Stimulated activated CD4-positive, alpha-beta T cell treated with anti-CD3 and anti-CD28 coated beads, Interleukin-12 subunit alpha, Interleukin-12 subunit beta, amount 100 ng/mL, for 48 hours (primary cell): ENCODE data around the gene CEP162.
"Not testable (repeated sequence)": the region's sequence is repeated elsewhere in the genome, so short reads cannot be mapped to it uniquely, and the experiment has no call there.

Experiments used
- DNase-seq, 3 donors: peaks; one replicate each; pipeline ENCODE4 v3.0.0-alpha.2; 2020; ENCODE audit warnings: low read depth in 2 of 3, low spot score in 1 of 3

The CEP162 gene

DNA sequence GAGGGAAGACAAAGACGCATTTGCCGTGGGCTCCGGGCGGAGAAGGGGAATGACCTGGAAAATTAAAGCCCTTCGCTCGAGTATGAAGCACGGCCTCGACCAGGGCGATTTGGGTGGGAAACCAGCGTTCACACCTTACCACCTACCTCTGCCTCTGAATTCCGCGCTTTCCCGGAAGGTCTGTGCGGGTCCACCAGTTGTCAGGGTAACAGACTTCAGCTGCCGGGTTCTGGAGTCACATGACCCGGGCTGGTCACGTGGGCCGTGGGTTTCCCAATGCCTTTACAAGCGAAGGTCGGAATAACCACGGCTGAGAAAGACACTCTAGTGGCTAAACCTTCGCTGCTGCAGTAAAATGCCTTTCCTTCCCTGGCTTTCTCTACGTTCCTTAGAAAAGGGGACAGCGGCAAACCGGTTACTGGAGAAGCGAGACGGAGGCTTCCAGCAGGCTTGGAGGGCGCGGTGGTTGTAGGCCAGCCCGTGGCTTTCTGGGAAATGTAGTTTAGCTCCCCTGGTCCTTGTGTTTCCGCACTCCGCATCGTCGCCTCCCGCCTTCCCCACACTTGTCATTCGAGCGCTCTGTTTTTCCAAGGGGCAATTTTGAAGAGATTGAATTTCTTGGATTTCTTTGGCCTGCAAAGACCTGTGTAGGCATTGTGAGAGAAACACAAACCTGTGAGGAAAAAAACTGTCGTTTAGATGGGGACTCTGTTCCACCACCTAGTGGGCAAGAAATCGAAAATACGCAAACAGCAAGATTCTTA lies at the start of gene CEP162:
Gene CEP162 (minus strand): TSS at position 210 of the 764 bp plus-strand sequence. CDS start 1,250 bp downstream, outside the sequence.
- DNase-seq: peak; percentile 63 to 83 (median 81)

DNA sequence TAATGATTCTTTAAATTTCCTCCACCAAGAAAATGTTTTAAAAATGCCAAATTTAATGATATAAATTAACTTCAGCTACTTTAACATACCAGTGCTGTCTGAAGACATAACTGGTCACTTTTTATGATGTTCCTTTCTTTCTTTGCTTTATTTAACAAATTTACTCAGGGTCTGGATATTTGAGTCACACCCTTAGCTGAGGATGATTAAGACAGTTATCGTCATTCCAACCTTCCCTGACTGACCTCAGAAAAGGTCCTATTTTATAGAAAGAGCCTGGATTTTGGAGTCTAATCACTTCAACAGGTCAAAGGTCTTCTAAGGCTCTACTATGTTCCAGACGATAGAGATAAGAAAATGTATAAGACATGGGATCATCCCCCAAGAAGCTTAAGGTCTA lies 47.4 kb upstream of the CEP162 start:
- DNase-seq: no peak

DNA sequence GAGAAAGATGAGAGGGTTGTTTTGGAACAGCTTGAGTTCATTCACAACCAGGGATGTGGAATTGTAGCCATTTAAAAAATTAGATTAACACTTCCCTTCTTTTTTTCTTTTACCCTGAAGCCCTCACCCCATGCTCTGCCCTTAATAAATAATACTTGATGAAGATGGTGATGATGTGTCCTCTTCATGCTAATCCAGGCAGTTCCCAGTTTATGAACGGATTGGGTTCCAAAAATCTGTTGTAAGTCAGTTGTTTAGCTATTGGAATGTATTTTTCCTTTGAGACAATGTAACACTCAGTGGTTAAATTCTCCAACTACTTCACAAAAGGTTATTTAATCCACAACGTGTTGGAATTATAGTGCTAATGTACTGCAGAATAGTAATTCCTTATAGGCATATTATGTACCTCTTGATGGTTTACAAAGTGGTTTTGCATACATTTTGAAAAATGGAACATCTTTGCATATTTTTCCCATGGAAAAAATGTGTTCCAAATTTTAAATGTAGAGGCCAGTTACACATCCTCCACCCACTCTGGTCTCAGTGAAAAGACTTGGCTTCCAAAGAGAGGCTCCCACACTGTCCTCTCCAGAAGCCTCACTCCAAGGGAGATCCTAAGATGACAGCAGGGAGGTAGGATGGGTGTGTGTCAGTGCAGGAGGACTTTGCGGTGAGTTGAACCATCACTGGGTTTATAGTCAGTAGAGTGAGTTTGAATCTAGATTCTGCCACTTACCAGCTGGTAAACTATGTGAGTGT lies 45.8 kb upstream of the CEP162 start:
- no peak for DNase-seq

GRCh38 chr6:84272298-84272697 lies 44.9 kb upstream of the CEP162 start:
- DNase-seq: no peak

GRCh38 chr6:84271061-84271716 lies 43.7 kb upstream of the CEP162 start:
- no peak for DNase-seq

DNA sequence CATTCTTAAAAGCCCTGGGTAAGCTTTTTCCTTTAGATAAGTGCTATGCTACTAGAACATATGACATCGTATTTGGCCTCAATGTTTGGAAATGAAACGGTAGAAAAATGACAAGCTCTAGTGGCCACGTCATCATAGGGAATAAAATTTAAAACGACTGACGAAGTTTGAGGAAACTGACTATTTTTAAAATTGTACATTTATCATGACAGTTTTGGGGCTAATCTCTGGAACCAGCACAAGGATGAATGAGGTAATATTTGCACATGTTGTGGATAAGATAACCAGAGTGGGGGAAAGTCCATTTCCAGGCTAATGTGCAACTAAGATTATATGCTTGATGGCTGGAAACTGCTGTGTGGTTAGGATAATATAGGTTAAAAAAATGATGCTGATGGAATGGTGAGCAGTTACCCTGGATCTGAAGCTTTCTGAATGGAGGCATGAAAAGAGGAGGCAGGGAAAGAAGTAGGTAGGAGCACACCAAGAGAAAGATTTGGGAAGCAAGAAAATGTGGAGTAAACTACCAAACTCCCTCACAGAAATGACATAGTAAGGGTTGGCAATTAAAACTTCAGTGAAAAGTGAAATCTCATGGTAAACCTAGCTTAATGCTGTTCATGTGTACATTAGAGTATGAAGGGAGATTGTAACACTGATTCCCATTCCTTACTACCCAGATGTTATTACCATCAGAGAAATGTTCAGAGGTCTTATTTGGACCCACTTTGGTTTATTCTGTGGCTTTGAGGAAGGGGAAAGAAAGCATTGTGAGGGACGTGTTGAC lies 42.7 kb upstream of the CEP162 start:
- no peak for DNase-seq

DNA sequence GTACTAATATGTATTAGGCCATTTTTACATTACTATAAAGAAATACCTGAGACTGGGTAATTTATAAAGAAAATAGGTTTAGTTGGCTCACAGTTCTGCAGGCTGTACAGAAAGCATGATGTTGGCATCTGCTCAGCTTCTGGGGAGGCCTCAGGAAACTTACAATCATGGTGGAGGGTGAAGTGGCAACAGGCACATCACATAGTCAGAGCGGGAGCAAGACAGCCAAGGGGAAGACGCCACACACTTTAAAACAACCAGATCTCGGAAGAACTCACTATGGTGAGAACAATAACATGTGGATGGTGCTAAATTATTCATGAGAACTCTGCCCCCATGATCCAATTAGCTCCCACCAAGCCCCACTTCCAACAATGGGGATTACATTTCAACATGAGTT lies 41.3 kb upstream of the CEP162 start:
- DNase-seq: no peak

DNA sequence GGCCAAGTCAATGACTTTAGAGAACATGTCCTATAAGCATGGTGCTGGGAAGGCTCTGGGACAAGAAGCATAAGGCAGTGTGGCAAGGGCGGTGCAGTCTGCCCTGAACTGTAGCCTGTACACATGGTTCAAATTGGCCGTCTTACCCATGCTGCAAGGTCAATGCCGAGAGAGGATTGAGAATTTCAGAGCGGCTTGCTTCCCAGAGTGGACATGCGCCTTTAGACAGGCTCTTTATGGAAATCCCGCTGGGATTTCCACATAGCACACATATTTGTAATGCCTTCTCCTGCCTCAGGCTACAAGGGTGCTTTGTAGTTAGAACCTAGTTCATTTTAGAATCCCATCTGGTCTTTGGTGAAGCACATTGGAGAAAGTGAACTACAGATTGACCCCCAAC lies 36.1 kb upstream of the CEP162 start:
- no peak for DNase-seq

GRCh38 chr6:84260926-84261325 lies 33.5 kb upstream of the CEP162 start:
- DNase-seq: no peak

GRCh38 chr6:84260196-84260595 lies 32.8 kb upstream of the CEP162 start:
- no peak for DNase-seq

DNA sequence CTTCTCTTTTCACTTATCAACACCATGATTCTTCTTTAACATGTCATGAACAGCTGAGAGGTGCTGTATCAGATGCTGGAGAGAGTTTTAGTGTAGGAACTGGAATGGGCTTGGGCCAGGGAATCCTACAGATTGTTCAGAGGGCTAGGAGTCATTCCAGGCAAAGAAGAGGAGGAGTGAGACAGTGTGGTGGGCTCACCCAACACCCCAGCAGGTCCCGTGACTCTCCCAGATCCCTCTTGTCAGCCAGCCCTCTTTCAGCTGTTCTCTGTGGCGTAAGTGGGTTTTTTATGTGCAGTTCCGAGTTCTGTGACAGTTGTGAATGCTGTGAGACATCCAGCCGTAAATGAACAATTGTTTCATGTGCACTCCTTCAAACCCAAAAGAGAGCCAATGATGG lies 31.4 kb upstream of the CEP162 start:
- no peak for DNase-seq

GRCh38 chr6:84258268-84258667 lies 30.8 kb upstream of the CEP162 start:
- DNase-seq: no peak

DNA sequence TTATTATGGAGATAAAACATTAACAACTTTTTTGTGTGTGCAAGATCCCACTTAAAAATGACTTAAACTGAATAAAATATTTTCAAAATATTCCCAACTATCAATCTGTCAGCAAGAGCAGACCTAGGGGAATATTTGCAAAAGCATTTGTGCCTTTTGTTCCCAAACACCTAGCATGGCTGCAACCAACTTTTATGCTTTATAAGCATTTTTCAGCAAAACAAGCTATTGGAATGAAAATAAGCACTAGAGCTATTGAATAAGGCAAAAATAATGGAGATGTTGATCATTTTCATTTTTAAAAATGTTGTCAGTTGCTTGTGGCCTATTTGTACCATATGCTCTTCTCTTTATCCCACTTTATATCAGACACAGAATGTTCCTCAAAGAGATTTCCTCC lies 28.2 kb upstream of the CEP162 start:
- no peak for DNase-seq

DNA sequence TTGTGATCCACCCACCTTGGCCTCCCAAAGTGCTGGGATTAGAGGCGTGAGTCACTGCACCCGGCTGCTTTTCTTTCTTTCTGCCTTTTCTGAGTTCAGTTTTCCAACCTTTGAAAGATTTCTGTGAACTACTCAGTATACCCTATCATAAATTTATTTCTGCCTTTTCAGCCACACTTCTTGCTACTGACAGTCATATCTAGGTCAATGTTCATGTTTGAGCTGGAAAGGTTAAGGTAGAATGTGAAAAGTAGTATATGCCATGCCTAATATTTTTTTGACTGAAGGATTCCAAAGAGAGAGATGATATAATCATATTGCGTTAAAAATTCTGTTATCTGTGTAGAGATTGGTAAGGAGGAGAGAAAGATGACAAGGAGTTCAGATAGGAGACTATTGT lies 25.9 kb upstream of the CEP162 start:
- no peak for DNase-seq

- DNase-seq: no peak
These were observed 24.6 kb upstream of the CEP162 start for GRCh38 chr6:84251891-84252539.

DNA sequence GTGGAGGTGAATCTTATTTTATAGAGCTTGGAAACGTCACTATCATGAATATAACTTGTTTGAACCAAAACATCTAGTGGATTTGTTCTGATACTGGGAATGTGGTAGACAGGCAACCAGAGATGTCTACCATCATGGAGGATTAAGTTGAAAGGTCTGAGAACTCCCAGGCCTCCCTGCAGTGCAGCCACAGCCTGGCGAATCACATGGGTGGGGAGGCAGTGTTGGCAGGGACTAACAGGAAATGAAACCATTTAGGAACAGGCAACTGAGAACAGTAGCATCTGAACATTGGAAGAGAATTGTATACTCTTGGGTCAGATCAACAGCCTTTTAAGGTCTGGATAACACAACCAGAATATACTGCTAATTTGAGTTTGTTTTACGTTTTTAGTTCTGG lies 22.3 kb upstream of the CEP162 start:
- no peak for DNase-seq

DNA sequence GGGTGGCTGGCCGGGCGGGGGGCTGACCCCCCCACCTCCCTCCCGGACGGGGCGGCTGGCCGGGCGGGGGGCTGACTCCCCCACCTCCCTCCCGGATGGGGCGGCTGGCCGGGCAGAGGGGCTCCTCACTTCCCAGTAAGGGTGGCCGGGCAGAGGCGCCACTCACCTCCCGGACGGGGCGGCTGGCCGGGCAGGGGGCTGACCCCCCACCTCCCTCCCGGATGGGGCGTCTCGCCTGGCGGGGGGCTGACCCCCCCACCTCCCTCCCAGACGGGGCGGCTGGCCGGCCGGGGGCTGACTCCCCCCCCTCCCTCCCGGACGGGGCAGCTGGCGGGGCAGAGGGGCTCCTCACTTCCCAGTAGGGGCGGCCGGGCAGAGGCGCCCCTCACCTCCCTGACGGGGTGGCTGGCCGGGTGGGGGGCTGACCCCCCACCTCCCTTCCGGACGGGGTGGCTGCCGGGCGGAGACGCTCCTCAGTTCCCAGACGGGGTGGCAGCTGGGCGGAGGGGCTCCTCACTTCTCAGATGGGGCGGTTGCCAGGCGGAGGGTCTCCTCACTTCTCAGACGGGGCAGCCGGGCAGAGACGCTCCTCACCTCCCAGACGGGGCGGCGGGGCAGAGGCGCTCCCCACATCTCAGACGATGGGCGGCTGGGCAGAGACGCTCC lies 17.1 kb upstream of the CEP162 start:
- DNase-seq: not testable (repeated sequence)

GRCh38 chr6:84243240-84243639 lies 15.8 kb upstream of the CEP162 start:
- DNase-seq: no peak

GRCh38 chr6:84242265-84242664 lies 14.8 kb upstream of the CEP162 start:
- DNase-seq: no peak

DNA sequence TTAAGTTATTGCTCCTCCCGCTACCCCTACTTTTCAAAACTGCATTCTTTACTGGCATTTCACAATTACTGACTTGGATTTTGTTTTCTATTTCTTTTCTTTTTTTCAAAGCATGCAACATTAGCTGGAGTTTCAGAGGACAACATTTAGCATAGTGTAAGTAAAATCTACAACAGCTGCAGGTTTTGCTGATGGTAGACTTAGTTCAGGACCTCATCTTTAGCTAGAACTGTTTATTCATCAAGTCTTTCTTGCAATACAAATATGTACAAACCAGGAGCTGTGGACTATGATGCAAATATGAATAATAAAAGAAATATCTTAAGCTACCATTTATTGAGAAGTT lies 728 bp upstream of the CEP162 start:
- no peak for DNase-seq
